B cell (primary cell): Measurements from ENCODE around the gene MAPKAP1. TPM values are rescaled to one million over a fixed set of nuclear protein-coding genes. Genes with fewer than 3 reads are reported as not detected.

Experiments
- ATAC-seq: fragments of 200-7000 bp; cut with Tn5 transposase; one replicate; pipeline ENCODE4 v1.10.0; 2021; ENCODE audit warnings: low read depth, mild to moderate bottlenecking, moderate number of reproducible peaks, moderate library complexity
- CTCF ChIA-PET: fragments of 350-600 bp; sonication (Branson Sonifier 250); formaldehyde crosslinking; loops from one replicate; lab custom pipeline; 2021; ENCODE audit warnings: antibody characterized with exemption, inconsistent platforms; lab: Charles Lee
- POLR2A ChIA-PET: fragments of 350-600 bp; sonication (Branson Sonifier 250); formaldehyde crosslinking; loops from one replicate; lab custom pipeline; 2021; ENCODE audit warnings: antibody characterized with exemption; lab: Charles Lee
- DNase-seq: peaks from one replicate; pipeline ENCODE4 v3.0.0; 2013
- H2AFZ ChIP-seq: 2 replicates; pipeline ENCODE4 v1.6.1; 2012; ENCODE audit warnings: mild to moderate bottlenecking, low read depth, low read length; ENCODE audit not compliant: insufficient read depth, poor library complexity, severe bottlenecking
- H3K27ac ChIP-seq, 2 donors: 1 replicate in 1 of 2; 2 replicates in 1 of 2; pipeline ENCODE4 v1.5.1; 2012 to 2013; ENCODE audit warnings: low read length in 2 of 2, mild to moderate bottlenecking in 2 of 2, moderate library complexity in 1 of 2
- H3K27me3 ChIP-seq, 4 experiments: fragments of 200-600 bp in 1 of 4; sonication (generic) in 1 of 4; replicated peaks in 1 of 4; 1 replicate in 2 of 4; 2 replicates in 2 of 4; pipeline versions ENCODE4 v1.6.1 to v1.7.0; 2013 to 2016; ENCODE audit warnings: low read length in 3 of 4, mild to moderate bottlenecking in 2 of 4, mixed read lengths in 1 of 4, moderate library complexity in 1 of 4; ENCODE audit not compliant: insufficient read depth in 4 of 4, control insufficient read depth in 3 of 4; ENCODE audit errors: control extremely low read depth in 1 of 4
- H3K36me3 ChIP-seq, 2 experiments: replicated peaks in 1 of 2; 1 replicate in 1 of 2; 2 replicates in 1 of 2; pipeline versions ENCODE4 v1.6.1 to v1.7.1; 2013; ENCODE audit warnings: low read length in 1 of 2; ENCODE audit not compliant: insufficient read depth in 2 of 2, control insufficient read depth in 1 of 2; ENCODE audit errors: control extremely low read depth in 1 of 2, extremely low read depth in 1 of 2
- H3K4me1 ChIP-seq, 2 donors: fragments of 200-600 bp in 1 of 2; sonication (generic) in 1 of 2; 1 replicate in 1 of 2; 2 replicates in 1 of 2; pipeline versions ENCODE4 v1.5.1 to v1.6.1; 2013 to 2017; ENCODE audit warnings: low read length in 2 of 2; ENCODE audit not compliant: control insufficient read depth in 2 of 2, insufficient read depth in 2 of 2
- H3K4me2 ChIP-seq: replicated peaks from 2 replicates; pipeline ENCODE3; 2012; ENCODE audit warnings: mild to moderate bottlenecking, low read depth, low read length; ENCODE audit not compliant: poor library complexity, severe bottlenecking
- H3K4me3 ChIP-seq, 5 experiments: fragments of 200-600 bp in 1 of 5; sonication (generic) in 1 of 5; 1 replicate in 3 of 5; 2 replicates in 2 of 5; pipeline versions ENCODE4 v1.5.1 to v1.7.0; 2011 to 2016; ENCODE audit warnings: low read length in 4 of 5, mild to moderate bottlenecking in 4 of 5, low read depth in 2 of 5, control low read depth in 1 of 5, moderate library complexity in 1 of 5; ENCODE audit not compliant: insufficient read depth in 1 of 5; ENCODE audit errors: control extremely low read depth in 1 of 5, extremely low read depth in 1 of 5
- H3K79me2 ChIP-seq: fragments of 200-600 bp; sonication (generic); one replicate; pipeline ENCODE4 v1.6.0; 2016; ENCODE audit warnings: low read length; ENCODE audit not compliant: control insufficient read depth, insufficient read depth
- H3K9ac ChIP-seq: fragments of 200-600 bp; sonication (generic); 2 replicates; pipeline ENCODE4 v1.6.1; 2017; ENCODE audit warnings: mild to moderate bottlenecking, low read length, moderate library complexity
- H3K9me3 ChIP-seq, 3 donors: one replicate each; pipeline versions ENCODE4 v1.6.1 to v1.7.1; 2013; ENCODE audit warnings: low read length in 2 of 3; ENCODE audit not compliant: control insufficient read depth in 2 of 3, insufficient read depth in 1 of 3; ENCODE audit errors: control extremely low read depth in 1 of 3
- H4K20me1 ChIP-seq: 2 replicates; pipeline ENCODE4 v1.6.0; 2012; ENCODE audit warnings: mild to moderate bottlenecking, low read length; ENCODE audit not compliant: insufficient read depth, control insufficient read depth, poor library complexity, severe bottlenecking
- H3K27ac Mint-ChIP-seq: one replicate; pipeline ENCODE4 v1.8.0; 2021; ENCODE audit warnings: mixed read lengths
- H3K27me3 Mint-ChIP-seq: one replicate; pipeline ENCODE4 v1.8.0; 2021; ENCODE audit warnings: mixed read lengths
- H3K4me1 Mint-ChIP-seq: one replicate; pipeline ENCODE4 v1.8.0; 2021; ENCODE audit warnings: mixed read lengths
- H3K4me3 Mint-ChIP-seq: one replicate; pipeline ENCODE4 v1.8.0; 2021; ENCODE audit warnings: mixed read lengths
- H3K9me3 Mint-ChIP-seq: one replicate; pipeline ENCODE4 v1.8.0; 2022; ENCODE audit warnings: mixed read lengths; ENCODE audit not compliant: insufficient read depth
- EZH2 ChIP-seq: IDR thresholded peaks from 2 replicates; pipeline ENCODE4 v1.6.1; 2012; ENCODE audit warnings: borderline replicate concordance, low read depth, mild to moderate bottlenecking, moderate library complexity, low read length; ENCODE audit not compliant: insufficient read depth, poor library complexity, severe bottlenecking
- WGBS: methylation state at CpG from one replicate; pipeline ENCODE4 v1.1.5; 2013; ENCODE audit warnings: missing lambda C conversion rate; ENCODE audit not compliant: insufficient coverage; 5-methylcytosine and 5-hydroxymethylcytosine counted together
- intact Hi-C: fragments of 100-400 bp; cut with micrococcal nuclease; formaldehyde crosslinking; loops from one replicate; pipeline ENCODE4 v1.10.0; 2022
- polyA plus RNA-seq: library from polyadenylated mRNA; depleted of rRNA; stranded (reverse); fragments of >200 nt; gene quantifications from 2 replicates; pipeline ENCODE4 v1.2.3, GENCODE V29; 2012
- total RNA-seq, 2 donors: library from RNA; stranded (reverse); fragments of 120-200 nt in 1 of 2; gene quantifications; 1 replicate in 1 of 2; 2 replicates in 1 of 2; pipeline versions ENCODE4 v1.2.3 to v1.2.4, GENCODE V29; 2013 to 2022
- TF ChIP-seq, protein P1 (sequence below): fragments of 200-600 bp; IDR thresholded peaks from one replicate; pipeline ENCODE4 v1.8.0; 2022; ENCODE audit warnings: antibody characterized with exemption, mild to moderate bottlenecking

MAPKAP1 gene
- total and polyA plus RNA-seq, 2 donors (not counting 1 experiment from before 2014, with no cell fraction given) = 51.6 to 62.4 TPM

GRCh38 chr9:125447202-125447802 is 259.7 kb downstream of the MAPKAP1 start:
- Mint-ChIP-seq H3K27me3 (no peaks in the 10 kb centered on the region), H3K27ac (peak overlapping the region; percentile 83), H3K4me3 (peak overlapping the region; percentile 71), H3K4me1 (peaks cover 43% of the 10 kb centered on the region), H3K9me3 (no peaks in the 10 kb centered on the region)
- peaks cover 35 to 43% of the 10 kb centered on the region in 2 donors for H3K4me1 ChIP-seq
- WGBS = 91% methylated on average over 17 of the region's 18 CpGs
- H2AFZ ChIP-seq = no peak overlapping the region
- TF ChIP-seq EZH2 = no peak
- TF ChIP-seq, protein P1, sequence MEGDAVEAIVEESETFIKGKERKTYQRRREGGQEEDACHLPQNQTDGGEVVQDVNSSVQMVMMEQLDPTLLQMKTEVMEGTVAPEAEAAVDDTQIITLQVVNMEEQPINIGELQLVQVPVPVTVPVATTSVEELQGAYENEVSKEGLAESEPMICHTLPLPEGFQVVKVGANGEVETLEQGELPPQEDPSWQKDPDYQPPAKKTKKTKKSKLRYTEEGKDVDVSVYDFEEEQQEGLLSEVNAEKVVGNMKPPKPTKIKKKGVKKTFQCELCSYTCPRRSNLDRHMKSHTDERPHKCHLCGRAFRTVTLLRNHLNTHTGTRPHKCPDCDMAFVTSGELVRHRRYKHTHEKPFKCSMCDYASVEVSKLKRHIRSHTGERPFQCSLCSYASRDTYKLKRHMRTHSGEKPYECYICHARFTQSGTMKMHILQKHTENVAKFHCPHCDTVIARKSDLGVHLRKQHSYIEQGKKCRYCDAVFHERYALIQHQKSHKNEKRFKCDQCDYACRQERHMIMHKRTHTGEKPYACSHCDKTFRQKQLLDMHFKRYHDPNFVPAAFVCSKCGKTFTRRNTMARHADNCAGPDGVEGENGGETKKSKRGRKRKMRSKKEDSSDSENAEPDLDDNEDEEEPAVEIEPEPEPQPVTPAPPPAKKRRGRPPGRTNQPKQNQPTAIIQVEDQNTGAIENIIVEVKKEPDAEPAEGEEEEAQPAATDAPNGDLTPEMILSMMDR = no peak
- ChIA-PET POLR2A (no interaction called here), CTCF (no interaction called here)
- H3K4me3 ChIP-seq = peak overlapping the region in 1 of 5 experiments; percentile 14
- peaks cover 32% of the 10 kb centered on the region for H4K20me1 ChIP-seq
- DNase-seq = no peak
- peak overlapping the region; percentile 30 for H3K9ac ChIP-seq
- intact Hi-C loops = loop anchor here (2.0 to 5.0 kb wide), 6 partner anchors 83 to 505 kb away; partner anchors contain the start of genes GOLGA1, MAPKAP1 and PBX3
- peaks cover 14% of the 10 kb centered on the region for H3K79me2 ChIP-seq
- H3K9me3 ChIP-seq = no peaks in the 10 kb centered on the region
- peaks cover 0 to 23% of the 10 kb centered on the region in 2 experiments for H3K36me3 ChIP-seq
- H3K4me2 ChIP-seq = peak overlapping the region; percentile 69
- no peak overlapping the region for H3K27ac ChIP-seq
- no peaks in the 10 kb centered on the region for H3K27me3 ChIP-seq
- peak; percentile 6 for ATAC-seq

- ATAC-seq = peak; percentile 100
- peak; percentile 94 for DNase-seq
Measured at GRCh38 chr9:125446561-125447094, 260.4 kb downstream of the MAPKAP1 start.

More at GRCh38 chr9:125446561-125447094, 260.4 kb downstream of the MAPKAP1 start:
- H3K27me3 ChIP-seq = no peaks in the 10 kb centered on the region
- ChIA-PET POLR2A (no interaction called here), CTCF (no interaction called here)
- peak overlapping the region in 1 of 5 experiments; percentile 14 for H3K4me3 ChIP-seq
- H3K9me3 ChIP-seq = no peaks in the 10 kb centered on the region
- H3K4me1 Mint-ChIP-seq = peaks cover 43% of the 10 kb centered on the region
- peak overlapping the region in 1 of 2 donors; percentile 11 for H3K27ac ChIP-seq
- TF ChIP-seq, protein P1 = no peak
- TF ChIP-seq EZH2 = no peak
- no peak overlapping the region for H2AFZ ChIP-seq
- H4K20me1 ChIP-seq = peaks cover 32% of the 10 kb centered on the region
- 11% methylated on average over 4 of the region's 6 CpGs for WGBS
- peaks cover 35 to 43% of the 10 kb centered on the region in 2 donors for H3K4me1 ChIP-seq
- peak overlapping the region; percentile 71 for H3K4me3 Mint-ChIP-seq
- peak overlapping the region; percentile 83 for H3K27ac Mint-ChIP-seq
- H3K36me3 ChIP-seq = peaks cover 0 to 26% of the 10 kb centered on the region in 2 experiments
- intact Hi-C loops = loop anchor here (1.0 to 5.0 kb wide), 7 partner anchors 38 to 504 kb away; partner anchors contain the start of genes GOLGA1, MAPKAP1 and PBX3
- H3K4me2 ChIP-seq = peak overlapping the region; percentile 69
- peaks cover 14% of the 10 kb centered on the region for H3K79me2 ChIP-seq
- H3K27me3 Mint-ChIP-seq = no peaks in the 10 kb centered on the region
- H3K9ac ChIP-seq = no peak overlapping the region
- H3K9me3 Mint-ChIP-seq = no peaks in the 10 kb centered on the region
